HG03066 (cell line): ENCODE data around the gene USP13.

Experiments used
- ATAC-seq: cut with Tn5 transposase; IDR thresholded peaks from one replicate; pipeline ENCODE4 v1.9.1; 2021; ENCODE audit warnings: low read depth; ENCODE audit not compliant: unreplicated experiment

USP13 gene

DNA sequence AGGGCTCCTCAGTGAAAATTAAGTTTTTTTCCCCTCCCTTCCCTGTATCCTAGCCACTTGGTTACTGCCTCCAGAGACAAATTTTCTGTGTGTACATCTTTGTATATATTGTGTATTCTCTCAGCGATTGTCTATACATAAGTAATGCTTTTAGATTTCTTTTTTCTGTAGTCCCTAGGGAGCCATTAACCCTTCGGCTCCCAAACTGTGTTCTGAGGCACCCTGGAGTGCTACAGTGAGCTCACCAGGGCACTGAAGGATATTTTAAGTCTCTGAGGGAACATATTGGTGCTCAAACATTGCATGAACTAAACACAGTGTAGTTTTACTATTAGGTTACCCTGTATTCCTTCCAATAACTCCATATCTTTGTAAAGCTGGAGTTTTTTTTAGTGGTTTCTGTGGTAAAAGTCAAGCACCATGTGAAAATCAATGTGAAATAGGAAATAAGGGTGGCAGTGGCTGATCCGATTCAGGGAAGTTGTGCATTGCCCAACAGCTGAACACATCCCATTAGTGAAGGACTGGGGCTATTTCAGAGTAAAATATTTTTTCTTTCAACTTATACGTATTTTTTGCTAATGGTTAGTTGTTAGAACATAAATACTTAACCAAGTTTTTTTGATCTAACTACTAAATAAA is 43.0 kb downstream of the USP13 start:
- ATAC-seq: no peak

DNA sequence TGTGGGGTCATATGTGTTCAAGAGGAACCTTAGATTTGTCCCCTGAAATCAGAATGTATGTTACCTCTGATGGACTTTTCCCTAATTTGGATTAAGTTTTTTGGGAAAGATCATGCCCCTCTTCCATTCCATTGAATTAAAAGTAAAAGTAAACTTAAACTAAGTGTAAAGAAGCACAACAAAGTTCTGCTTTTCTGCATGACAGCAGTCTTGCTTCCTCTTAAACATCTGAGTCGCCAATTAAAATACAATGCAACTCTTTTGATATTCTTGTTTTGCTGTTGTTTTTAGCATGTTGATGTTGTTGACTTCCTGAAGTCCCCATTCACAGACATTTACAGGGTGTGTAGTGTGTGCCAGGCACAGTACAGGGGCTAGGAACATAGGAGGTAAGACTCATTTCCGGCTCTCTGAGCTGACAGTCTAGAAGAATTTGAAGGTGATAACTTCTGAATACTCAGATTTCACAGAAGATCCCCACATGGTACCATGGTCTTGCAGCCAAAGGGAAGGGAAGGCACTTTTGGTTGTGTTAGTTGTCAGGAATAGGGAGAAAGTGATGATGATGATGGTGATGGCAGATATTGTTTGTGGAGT is 45.0 kb downstream of the USP13 start:
- no peak for ATAC-seq

DNA sequence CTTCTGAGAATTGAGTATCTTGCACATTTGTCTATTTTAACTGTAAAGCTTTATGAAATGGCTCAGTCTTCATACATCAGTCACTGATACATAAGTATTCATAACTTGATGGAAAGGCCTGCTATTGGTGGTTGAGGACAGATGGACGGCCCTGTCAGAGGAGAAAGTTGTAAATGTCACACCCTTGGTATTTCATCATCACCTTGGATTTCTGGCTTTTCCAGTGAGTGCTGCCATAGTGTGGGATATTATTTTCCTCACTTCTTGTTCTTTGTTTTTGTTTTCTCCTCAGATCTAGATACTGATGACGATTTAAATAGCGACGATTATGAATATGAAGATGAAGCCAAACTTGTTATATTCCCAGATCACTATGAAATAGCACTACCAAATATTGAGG is 47.9 kb downstream of the USP13 start:
- ATAC-seq: no peak

DNA sequence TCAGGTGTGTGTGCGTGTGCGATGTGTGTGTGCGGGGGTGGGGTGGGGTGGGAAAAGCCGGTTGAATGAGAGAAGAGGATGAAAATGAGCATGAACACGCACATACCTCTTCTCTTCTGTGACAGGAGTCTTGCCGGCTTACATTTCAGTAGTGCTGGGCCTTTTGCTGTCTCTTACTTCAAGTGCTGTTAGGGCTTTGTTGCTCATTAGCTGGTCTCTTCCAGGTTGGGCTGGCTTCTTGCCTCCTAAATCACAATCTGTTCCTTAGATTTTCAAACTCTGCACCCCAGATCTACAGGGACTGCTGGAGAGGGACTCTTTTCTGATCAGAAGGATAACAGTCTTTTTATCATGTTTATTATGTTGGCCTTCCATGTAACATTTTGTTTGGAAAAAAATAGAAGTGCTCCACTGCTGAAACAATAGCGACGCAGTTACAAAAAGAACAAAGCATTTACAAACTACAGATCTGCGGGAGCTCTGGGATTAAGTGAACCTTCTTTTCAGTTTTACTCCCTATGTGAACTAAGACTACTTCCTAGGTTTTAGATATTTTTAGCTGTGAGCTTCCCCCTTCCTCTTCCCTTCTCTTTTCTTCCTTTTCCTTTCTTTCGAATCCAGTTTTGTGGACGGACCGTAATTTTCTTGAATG is 48.5 kb downstream of the USP13 start:
- ATAC-seq: no peak

DNA sequence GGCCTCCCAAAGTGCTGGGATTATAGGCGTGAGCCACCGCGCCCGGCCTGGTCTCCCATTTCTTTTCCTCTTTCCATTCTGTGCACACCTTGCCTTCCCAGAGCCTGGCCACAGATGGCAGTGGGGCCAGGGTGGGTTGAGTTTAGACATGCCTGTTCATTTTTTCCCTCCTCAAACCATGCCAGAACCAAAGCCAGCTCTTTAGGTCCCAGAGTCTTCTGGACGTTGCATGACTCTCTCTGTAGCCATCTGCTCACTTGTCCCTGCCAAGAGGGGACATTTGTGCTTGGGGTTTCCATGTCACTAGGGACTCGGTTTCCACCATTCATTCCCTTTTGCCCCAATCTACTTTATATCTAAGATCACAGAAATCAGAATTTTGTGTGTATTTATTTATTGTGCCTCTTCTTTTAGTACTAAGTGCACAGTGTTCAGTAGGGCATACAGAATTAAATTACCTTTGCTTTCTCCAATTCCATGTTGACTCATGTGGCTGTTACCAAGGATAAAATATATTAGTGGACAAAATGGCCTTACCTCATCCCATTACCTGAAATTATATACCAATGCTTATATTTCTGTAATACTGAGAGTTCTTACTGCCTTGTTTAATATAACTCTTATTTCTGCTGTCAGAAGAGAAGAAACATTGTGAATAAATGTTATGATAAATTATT is 49.6 kb downstream of the USP13 start:
- no peak for ATAC-seq

DNA sequence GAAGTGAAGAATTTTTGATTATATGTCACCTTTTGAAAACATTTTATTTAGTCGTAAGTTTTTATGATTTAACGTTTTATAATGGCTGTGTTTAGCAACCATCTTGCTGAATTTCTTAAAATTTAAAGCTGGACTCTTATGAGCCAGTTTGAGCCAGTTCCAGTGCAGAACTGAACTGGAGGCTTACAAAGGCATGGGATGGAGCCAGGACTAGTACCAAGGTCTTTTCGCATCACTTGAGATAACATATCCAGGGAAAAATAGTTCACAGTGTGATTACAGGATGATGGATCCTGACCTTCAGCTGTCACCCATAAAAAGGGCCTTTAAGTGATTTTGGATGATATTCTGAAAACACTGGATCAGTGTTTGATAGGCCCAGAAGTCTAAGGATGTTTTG is 51.0 kb downstream of the USP13 start:
- ATAC-seq: no peak

DNA sequence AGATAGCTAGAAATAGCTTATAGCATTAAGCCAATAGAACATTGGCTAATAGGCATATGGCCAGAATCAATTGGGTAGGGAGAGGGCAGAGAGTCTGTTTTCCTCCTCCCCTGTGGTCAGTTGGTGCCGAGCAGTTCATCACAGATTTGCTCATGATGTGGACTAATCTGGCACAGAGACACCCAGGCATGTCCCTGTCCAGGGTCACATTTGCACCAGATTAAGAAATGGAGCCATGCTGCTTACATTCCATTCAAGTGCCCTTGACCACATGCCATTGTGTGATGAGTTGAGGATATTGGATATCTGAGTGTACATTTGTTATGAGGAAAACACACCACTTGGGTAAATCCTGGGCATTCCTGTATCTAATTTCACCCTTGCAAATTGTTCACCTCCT is 53.4 kb downstream of the USP13 start:
- no peak for ATAC-seq

DNA sequence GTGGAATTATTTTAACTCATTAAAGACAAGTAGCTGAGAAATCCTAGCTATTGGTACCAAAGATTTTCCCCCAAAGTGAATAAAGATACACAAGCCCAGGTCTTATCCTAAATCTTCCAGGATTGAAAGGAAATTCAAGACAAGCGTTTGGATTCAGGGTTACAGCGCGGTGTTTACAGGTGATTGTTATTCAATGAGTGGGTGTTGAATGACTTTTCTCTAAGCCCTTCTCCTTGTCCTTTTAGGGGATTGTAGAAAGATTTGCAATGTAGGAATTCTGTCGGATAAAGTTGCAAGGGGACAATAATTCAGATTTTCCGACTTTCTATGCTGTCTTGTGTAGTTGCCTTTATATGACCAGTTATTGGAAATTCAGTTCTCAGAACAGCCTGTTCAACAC is 57.2 kb downstream of the USP13 start:
- no peak for ATAC-seq

DNA sequence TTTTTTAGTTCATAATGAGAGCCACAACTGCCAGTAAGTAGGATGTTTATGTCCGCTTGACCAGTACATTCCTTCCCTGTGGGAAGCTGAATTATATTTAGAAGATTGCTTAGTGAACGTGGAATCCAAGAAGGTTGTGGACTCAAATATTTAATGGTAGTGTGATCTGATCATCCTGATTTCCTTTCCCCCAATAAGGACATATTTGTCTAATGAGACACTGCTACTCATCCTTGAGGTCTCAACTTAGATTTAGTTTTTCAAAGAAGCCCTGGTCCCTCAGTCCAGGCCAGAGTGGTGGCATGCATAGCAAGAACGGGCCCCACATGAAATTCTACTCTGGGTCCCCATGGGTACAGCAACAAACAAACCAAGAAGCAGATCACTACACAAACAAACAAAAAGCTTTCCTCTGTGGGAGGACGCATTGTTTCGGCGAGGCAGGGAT is 60.8 kb downstream of the USP13 start:
- ATAC-seq: no peak

DNA sequence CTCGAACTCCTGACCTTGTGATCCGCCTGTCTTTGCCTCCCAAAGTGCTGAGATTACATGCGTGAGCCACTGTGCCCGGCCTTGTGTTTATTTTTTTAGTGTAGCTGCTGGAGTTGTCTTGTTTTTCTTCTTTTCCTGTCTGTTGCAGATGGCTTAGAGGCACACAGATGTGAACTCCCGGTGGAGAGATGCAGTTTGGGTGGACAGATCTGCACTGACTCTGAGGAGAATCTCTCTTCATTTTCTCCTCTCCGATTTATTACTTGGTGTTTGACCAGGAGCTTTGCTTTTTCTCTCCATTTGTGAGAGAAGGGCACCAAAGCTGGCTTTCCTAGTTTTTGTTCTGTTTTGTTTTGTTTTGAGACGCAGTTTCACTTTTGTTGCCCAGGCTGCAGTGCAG is 62.7 kb downstream of the USP13 start:
- ATAC-seq: no peak

DNA sequence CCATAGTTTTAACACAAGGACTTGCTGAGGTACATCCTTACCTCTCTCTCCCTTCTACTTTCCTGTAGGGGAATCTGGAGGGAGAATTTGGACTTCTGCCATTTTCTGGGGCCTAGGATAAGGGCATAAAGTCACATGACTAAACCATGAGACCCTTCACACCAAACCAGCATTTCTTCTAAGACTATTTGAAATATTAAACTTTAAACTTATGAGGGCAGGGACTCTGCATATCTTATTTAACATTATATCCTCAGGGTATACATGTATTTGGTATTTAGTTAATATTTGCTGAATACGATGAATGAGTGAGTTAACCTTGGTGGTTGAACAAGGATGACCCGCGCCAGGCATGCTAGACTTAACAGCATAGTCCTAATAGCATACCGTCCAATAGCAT is 63.4 kb downstream of the USP13 start:
- ATAC-seq: no peak

DNA sequence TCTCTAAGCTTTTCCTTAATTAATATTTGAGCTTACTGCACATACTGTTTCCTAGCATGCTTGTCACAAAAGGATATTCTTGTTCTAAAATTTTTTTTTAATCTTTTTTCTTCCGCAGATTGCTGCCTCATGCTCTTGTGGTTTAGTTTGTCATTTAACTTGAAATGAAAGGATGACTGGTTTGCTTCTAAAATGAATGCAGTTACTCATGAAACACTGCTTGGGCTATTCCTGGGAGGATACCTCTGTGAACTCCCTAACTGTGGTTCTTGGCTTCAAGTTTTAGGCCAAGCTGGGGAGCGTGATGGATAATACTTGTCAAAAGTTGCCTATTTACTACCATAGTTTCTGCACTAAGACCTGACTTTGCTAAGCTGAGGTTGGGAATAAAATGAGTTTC is 64.0 kb downstream of the USP13 start:
- no peak for ATAC-seq

DNA sequence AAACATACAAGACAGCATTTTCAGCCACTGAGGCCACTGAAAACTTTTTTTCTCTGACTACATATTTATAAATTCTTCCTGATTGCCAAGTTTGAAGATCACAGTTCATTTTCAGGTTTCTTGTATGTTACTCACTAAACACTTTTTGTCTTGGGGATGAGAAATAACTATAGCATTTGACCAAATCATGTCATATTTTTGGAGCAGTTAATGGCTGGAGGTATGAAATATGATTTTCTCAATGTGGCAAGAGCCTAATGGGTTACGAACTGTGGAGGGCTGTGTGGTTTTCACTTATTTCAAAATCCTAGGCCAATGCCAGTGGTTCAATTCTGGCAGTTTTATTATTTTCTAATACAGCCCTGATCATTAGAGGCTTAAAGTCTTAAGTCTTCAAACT is 64.4 kb downstream of the USP13 start:
- no peak for ATAC-seq

DNA sequence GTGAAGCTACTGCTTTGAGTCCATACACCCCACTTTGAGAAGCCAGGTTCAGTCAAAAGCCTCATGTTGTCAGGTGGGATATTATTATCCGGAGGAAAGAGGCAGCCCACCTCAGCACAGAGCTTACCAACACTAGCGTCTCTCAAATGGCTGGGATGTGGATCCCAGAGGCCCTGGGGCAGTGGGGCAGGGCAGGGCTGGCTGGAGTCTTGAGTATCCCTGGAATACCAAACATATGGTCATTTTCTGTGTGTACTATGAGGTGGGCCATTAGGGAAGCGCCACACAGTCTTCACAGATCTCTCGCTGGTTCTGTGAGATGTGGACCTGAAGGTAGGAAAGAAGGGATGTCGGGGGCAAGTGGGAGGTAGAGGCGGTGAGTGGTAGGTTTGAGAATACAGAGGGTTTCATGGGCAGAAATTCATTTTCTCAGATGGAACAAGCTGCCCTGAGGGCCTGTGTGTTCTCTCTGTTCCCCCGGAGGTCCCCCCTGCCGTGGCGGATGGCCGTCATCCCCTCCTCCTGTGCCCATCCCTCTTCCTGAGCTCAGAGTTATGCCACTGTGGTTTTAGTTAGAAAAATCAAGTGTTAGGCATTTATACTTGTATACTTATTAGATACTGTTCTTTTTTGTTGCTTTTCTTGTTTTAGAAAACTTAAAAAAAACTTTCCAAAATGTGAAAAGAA is 66.4 kb downstream of the USP13 start:
- no peak for ATAC-seq

DNA sequence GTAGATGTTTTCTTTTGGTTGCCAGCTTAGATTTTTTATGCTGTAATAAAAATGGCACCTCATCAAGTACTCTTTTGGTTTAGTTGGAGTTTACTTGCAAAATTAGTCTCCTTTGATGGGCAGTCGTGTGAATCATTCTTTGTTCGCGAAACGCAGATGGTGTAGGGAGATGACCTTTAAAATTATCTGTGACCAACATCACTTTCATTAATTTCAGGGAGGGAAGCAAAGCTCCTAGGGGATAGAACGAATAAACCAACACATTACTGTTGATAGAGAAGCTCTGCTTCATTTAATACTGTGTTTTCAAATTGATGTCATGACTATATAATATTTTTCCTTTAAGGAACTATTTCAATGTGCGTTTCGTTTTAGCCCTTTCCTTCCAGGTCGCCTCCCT is 67.4 kb downstream of the USP13 start:
- no peak for ATAC-seq

DNA sequence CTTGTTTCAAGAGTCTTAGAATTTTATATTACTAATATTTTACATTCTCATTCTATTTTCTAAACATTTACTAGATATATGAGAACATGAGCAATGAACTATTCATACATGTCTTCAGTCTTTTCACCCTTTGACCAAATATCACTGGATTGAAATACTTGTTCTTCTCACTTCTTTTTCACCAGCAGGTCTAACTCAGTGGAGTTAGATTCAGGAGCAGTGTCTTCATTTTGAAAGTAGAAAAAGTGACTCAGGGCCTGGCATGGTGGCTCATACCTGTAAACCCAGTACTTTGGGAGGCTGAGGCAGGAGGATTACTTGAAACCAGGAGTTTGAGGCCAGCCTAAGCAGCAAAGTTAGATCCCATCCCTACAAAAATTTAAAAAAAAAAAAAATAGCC is 70.8 kb downstream of the USP13 start:
- ATAC-seq: no peak

DNA sequence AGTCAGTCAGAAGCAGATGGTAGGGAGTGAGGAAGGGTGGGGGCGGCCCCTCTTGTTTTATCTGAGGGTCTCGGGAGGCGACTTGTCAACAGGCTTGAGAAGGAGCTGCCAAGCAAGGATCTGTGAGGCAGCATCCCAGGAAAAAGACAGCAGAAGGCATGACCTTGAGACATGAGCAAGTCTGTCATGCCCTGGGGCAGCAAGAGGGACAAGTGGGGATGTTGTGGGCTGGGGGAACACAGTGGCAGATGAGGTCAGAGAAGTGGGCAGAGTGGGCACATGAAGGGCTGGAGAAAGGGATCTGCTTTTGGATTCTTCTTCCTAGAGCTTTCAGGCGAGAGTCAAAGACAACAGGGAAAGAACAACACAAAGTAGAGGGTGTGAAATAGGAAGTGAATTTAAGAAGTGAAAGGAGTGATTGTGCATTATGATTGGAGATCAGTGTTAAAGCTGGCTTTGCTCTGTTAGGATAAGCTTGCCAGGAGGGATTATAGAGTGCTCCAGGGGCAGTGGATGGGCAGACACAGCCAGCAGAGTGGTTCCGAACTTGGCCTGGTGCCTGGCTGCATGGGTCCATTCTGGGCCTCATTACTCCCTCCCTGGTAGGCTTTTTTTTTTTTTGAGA is 73.3 kb downstream of the USP13 start:
- ATAC-seq: no peak

DNA sequence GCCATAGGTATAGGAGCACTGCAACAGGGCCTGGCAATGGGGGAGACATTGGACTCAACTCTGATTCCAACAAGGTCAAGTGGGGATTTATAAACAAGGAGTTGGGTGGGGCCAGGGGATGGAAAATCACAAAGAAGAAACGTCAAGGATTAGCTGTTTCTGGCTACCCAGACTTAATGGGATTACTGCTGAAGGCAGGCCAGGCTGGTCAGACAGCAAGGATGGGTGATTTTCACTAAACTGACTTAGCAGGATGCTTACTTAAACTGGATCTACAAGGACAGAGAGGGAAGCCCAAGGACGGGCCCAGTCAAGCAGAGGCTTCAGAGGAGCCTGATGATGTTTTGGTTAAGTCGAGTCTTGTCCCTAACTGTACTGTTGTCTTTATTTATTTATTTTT is 76.2 kb downstream of the USP13 start:
- ATAC-seq: no peak

DNA sequence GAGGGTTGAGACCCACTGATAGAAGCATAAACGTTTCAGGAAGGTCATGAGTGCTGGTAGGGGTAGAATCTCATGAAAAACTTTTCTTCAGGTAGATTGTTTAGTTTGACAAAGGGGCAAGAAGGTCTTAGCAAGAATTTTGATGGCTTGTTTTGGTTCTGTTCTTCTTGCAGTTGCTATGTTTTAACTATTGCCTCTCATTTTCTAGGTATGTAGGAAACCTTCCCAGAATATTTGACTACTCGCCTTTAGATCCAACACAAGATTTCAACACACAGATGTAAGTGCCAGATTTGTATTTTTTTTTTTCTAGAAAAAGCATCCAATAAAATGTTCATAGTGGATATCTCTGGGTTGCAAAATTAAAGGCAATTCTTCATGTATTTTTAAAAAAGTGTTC is 77.1 kb downstream of the USP13 start:
- no peak for ATAC-seq

DNA sequence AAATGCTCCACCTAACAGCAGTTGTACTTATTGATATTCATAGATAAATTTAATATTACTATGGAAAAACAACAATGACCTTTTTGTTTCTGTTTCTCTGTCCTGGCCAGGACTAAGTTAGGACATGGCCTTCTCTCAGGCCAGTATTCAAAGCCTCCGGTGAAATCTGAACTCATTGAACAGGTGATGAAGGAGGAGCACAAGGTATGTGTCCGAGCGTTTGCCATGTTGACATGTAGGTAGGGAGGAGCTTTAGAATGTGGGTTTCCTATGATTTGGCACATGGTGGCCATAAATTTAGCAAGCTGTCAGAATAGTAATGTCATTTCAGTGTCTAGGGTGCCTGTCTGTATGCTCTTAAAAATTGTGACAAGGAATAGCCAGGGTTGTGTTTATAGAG is 77.7 kb downstream of the USP13 start:
- no peak for ATAC-seq

DNA sequence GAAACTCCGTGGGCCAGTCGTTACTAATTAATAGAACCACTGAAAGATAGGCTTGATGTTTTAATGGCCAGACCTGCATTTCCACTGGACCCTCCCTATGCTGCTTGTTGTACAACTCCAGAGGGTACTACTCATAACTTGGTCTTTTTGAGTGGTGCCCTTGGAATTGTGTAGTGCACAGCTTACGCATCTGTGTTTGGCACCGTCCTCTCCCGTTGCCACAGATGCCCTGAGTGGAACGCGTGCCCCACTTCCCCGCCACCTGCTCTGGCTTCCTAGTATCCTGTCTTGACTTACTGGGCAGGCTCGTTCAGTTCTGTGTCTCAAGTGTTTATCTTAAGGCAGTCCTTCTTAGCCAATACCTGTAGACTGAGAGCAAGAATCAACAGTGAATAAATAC is 78.7 kb downstream of the USP13 start:
- ATAC-seq: no peak
